HL-60/S4 treated with retinoic acid at 250 ng/mL for 4 days and 3 days (cell line): Measurements from ENCODE around the gene CMSS1.

Experiments used
- in situ Hi-C: fragments of 300-500 bp; cut with MboI; formaldehyde crosslinking; loops from 2 replicates; pipeline ENCODE4 v1.7.0; 2022; ENCODE audit warnings: low sequenced_read_pairs

The CMSS1 gene

GRCh38 chr3:99927671-99928457, 110.2 kb downstream of the CMSS1 start:
- in situ Hi-C loops: no loop called here

GRCh38 chr3:99928771-99929744, 111.4 kb downstream of the CMSS1 start:
- in situ Hi-C loops: no loop called here

GRCh38 chr3:99929745-99930139, 112.1 kb downstream of the CMSS1 start:
- in situ Hi-C loops: no loop called here

GRCh38 chr3:99931059-99931458, 113.4 kb downstream of the CMSS1 start:
- in situ Hi-C loops: no loop called here

- in situ Hi-C loops: no loop called here
Measured at GRCh38 chr3:99933971-99934750, 116.5 kb downstream of the CMSS1 start.

- in situ Hi-C loops: no loop called here
Measured at GRCh38 chr3:99934975-99935797, 117.5 kb downstream of the CMSS1 start.

GRCh38 chr3:99938270-99938911, 120.7 kb downstream of the CMSS1 start:
- in situ Hi-C loops: no loop called here

GRCh38 chr3:99939876-99940275, 122.2 kb downstream of the CMSS1 start:
- in situ Hi-C loops: no loop called here

- in situ Hi-C loops: no loop called here
Measured at GRCh38 chr3:99940350-99940749, 122.7 kb downstream of the CMSS1 start.

GRCh38 chr3:99941211-99941610, 123.5 kb downstream of the CMSS1 start:
- in situ Hi-C loops: no loop called here

- in situ Hi-C loops: no loop called here
Measured at GRCh38 chr3:99943931-99944761, 126.5 kb downstream of the CMSS1 start.

GRCh38 chr3:99945328-99945995, 127.8 kb downstream of the CMSS1 start:
- in situ Hi-C loops: no loop called here

- in situ Hi-C loops: no loop called here
Measured at GRCh38 chr3:99947356-99947755, 129.7 kb downstream of the CMSS1 start.

- in situ Hi-C loops: no loop called here
Measured at GRCh38 chr3:99948467-99949089, 130.9 kb downstream of the CMSS1 start.

GRCh38 chr3:99949956-99950670, 132.5 kb downstream of the CMSS1 start:
- in situ Hi-C loops: no loop called here

- in situ Hi-C loops: no loop called here
Measured at GRCh38 chr3:99950921-99951320, 133.3 kb downstream of the CMSS1 start.

- in situ Hi-C loops: no loop called here
Measured at GRCh38 chr3:99951701-99952100, 134.0 kb downstream of the CMSS1 start.
